Measurements from ENCODE around the gene TTLL11.
A peak's percentile ranks its signal among the peaks of the same experiment; 100 is the strongest.
"Not testable (repeated sequence)": the region's sequence is repeated elsewhere in the genome, so short reads cannot be mapped to it uniquely, and the experiment has no call there.

TTLL11 gene

DNA sequence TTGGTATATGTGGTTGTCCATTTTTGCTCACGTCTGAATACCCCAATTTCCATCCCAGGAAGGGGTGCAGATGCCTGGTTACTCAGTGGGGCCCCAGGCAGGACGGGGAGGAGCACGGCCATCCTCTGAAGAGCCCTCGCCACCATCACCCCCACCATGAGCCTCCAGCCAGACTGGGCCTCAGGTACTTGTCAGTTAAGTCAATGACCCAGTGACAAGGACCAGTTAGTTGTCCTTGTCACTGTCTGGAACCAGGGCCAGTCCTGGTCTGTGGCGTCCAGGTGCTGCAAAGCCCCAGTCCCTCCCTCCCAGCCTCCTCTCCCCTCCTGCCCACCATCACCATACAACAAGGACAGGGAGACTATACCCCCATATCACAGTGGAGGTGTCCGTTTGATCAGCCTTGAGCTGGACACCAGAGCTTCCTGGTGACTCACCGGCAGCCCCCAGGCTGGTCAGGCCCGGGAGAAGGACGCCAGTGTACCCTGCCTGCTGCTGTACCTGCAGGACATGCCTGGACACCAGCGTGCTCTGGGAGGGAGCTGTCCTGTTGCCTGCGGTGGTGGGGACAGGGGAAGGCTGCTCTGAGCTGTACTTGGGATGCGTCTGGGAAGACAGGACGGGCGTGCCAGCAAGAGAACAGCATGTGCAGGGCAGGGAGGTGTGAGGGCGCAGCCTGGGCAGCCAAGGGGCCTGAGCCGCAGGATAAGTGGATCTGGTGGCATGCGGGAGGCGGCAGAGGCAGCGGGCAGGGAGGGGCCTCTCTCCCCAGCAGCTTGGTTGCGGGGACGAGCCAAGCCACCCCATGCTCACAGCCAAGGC is 32.6 kb upstream of the TTLL11 start:
- DNase-seq: no peak

DNA sequence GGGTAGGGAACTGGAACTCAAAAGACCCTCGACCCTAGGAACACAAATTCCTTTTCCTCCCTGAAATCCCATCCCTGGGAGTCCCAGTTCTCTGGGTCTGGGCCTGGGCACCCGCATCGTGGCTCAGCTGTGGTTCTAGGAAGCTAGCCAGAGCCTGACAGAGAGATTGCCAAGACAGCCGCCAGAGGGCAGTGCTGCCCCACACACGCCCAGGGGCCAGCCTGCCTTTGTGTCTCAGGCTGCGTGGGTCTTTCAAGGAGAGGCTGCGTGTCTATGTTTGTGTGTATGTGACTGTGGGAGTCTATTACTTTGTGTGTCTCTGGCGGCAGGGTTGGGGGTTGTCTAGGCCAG is 32.0 kb upstream of the TTLL11 start:
- peak; percentile 14 for DNase-seq

DNA sequence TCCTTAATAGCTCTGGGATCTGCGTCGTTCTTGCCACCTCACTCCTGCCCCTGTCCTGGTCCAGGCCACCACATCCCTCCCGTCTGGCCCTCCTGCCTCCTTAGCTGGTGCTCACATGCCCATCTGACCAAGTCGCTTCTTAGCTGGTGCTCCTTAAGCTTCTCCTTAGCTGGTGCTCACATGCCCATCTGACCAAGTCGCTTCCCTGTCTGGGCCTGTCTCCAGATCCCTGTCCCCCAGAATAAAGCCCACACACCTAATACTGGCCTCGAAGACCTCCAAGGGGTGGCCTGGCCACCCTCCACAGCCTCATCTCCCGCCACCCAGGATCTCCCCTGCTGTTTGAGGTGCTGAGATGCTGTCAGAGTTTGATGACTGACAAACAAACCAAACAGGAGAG is 31.4 kb upstream of the TTLL11 start:
- no peak for DNase-seq

DNA sequence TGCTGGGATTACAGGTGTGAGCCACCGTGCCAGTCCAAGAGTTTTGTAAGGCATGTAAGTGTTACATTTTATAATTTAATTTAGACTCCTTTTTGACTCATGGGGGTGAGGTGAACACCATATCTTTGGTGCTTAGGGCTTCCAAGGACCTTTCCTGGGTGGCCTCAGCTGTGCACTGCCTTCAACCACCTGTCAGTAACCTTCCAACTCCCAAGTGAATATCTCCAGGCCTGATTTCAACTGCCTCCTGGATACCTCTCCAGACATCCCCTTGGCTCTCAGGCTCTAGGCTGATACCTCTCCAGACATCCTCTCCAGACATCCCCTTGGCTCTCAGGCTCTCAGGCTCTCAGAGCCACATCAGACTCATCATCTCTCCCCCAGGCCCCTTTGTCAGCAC is 30.9 kb upstream of the TTLL11 start:
- DNase-seq: no peak

DNA sequence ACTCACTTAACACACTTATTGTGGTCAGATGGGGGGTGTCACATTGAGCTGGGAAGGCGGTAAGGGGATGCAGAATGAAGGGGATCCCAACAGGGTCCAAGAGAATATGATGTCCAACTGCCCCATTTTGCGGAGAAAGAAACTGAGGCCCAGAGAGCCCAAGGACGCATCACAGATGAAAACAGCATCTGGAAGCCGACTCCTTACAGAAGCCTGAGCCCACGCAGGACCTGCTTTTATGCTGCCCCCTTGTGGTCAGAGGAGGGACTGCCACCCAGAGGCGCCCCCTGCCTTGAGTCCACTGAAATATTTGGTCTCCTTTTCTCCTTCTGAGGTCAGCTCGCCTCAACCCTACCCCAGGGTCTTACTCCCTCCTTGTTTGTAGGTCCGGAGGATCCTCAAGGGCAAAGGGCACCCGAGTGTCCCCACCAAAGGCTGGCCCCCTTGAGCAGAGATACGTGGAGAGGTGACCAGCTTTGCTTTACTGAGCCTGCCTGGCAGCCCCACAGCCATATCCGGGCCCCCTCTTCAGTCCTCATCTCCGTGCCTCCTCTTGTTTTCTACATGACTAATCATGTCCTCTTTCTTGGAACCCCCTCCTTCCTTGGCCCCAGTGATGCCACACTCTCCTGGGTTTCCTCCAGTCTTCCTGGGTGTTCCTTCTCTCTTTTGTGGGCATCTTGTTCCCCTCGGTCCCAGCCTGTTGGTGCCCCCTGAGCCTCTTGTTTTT is 30.0 kb upstream of the TTLL11 start:
- peak; percentile 18 for DNase-seq

DNA sequence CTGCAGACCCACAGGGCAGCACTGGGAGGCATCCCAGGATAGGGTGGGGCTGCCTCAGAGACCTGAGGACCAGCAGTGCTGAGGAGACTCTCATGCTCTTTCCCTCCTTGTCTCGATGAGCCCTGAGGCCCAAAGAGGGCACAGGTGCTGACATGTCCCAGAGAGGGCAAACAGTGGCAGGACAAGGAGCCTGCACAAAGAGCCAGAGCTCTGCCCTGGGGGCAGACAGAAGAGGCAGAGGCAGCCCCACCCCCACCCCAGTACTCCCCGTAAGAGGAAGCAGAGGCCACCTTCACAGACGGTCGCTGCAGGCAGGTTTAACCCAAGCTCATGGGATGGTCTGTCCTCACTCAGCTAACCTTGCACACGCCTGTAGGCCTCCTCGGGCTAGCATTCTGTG is 29.4 kb upstream of the TTLL11 start:
- DNase-seq: no peak

DNA sequence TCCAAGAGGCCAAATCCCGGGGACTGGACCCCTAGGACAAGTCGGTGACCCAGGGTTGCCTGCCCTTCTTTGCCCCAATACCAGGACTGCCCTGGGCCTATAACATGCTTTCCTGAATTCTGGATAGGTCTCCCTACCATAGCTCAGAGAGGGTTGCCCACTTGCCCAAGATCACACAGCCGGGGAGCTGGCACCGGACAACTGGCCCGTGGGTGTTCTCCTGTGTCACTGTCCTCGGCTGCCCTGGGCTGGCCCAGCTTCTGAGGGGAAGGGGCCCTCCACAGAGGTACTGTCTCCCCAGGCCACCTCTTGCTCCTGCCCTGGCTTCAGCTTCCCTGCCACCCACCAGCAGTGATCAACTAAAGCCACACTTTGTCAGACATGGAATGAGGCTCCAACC is 28.8 kb upstream of the TTLL11 start:
- no peak for DNase-seq

DNA sequence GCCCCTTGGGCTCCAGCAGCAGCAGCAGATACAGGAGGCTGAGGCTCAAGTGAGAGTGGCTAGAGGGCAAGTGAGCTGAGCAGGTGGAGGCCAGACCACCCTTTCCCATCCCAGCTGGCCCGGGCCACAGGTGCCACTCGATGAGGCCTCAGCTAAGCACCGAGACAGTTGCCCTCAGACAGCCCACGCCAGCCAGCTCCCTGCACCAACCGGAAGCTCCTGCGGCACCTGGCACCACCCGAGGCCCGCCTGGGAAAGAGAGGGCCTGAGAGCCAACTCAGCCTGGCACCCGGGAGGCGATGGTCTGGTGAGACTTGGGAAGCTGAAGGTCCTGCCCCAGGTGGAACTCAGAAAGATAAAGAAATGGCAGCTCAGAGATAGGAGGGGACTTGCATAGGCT is 28.3 kb upstream of the TTLL11 start:
- DNase-seq: no peak

DNA sequence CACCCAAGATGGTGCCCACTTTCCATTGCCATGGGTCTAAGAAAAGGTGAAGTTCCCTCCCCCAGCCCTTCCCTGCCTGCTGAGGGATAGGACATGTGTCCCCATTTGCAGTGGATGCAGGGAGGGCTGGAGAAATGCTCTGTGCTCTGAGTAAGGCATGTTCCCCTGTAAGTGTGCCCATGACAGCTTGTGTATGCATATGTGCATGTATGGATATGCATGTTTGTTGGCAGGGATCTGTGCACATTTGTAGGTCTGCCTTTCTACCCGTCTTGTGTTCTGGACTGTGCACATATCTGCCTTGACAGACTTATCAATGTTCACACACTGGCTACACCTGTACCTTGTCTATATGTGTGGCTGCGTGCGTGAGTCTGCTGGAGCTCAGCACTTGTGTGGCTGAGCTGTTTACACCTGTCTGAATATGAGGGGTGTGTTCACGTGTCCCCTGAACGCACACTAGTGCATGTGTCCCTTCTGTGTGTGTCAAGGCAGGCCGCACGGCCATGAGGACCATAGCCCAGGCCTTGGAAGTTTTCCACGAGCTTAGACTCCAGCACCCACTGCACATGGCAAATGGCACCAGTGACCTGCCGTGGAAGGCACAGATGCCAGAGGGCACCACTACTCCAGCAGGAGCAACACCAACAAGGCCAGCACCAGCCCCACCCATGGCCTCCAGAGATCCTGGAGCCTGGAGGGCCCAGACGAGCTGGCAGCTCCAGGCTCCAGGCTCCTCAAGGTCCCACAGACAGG is 27.4 kb upstream of the TTLL11 start:
- DNase-seq: no peak

DNA sequence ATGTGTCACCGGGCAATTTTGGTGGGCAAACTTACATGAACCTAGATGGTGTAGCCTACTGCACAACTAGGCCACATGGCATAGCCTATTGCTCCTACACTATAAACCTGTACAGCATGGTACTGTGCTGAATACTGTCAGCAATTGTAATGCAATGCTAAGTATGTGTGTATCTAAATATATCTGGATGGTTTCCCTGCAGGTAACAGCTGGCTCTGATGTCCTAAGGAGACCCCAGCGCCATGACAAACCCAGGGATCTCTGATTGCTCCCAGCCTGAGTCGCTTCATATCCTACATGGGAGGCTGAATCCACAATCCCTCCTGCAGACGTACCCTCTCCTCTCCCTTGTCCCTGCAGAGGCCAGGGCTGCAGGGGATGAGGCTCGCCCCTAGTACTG is 26.6 kb upstream of the TTLL11 start:
- no peak for DNase-seq

DNA sequence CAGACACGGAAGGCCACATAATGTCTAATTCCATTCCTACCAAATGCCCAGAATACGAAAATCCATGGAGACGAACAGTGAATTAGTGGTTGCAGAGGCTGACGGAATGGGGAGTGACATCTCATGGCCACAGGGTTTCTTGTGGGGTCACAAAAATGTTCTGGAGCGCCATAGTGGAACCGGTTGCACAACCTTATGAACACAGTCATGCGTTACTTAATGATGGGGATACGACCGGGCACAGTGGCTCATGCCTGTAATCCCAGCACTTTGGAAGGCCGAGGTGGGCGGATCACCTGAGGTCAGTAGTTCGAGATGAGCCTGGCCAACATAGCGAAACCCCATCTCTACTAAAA is 26.0 kb upstream of the TTLL11 start:
- DNase-seq: no peak

DNA sequence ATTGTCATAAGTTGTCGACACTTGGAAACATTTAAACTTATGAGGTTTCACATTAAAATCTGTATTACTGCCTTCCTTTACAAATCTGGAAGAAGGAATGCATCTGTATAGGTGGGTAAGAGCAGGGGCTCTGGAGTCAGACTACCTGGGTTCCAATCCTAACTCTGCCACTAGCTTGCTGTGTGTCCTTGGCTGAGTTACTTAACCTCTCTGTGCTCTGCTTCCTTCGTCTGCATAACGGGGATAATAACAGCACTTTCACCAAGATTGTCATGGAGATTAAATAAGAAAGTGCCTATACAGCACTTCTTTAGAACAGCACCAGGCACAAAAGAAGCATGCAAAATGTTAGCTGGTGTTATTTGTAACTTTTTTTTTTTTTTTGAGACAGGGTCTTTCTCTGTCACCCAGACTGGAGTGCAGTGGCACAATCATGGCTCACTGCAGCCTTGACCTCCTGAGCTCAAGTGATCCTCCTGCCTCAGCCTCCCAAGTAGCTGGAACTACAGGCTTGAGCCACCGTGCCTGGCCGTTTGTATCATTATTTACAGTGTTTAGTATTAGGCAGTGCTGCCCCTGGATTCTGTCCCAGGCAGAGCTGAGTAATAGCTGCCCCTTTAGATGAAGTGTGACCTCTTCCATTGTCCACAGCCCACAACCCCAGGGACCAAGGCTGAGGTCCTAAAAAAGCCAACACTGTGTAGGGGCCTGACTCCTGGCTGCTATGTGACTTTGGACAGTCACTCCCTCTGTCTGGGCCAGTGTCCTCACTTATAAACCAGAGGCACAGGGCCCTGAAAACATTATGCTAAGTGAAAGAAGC is 25.4 kb upstream of the TTLL11 start:
- no peak for DNase-seq

DNA sequence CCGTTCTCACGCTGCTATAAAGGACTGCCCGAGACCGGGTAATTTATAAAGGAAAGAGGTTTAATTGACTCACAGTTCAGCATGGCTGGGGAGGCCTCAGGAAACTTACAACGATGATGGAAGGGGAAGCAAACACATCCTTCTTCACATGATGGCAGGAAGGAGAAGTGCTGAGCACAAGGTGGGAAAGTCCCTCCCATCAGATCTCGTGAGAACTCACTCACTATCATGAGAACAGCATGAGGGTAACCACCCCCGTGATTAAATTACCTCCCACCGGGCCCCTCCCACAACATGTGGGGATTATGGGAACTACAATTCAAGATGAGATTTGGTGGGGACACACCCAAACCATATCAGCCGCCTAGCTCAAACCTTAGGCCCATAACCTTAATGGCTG is 24.1 kb upstream of the TTLL11 start:
- not testable (repeated sequence) for DNase-seq

DNA sequence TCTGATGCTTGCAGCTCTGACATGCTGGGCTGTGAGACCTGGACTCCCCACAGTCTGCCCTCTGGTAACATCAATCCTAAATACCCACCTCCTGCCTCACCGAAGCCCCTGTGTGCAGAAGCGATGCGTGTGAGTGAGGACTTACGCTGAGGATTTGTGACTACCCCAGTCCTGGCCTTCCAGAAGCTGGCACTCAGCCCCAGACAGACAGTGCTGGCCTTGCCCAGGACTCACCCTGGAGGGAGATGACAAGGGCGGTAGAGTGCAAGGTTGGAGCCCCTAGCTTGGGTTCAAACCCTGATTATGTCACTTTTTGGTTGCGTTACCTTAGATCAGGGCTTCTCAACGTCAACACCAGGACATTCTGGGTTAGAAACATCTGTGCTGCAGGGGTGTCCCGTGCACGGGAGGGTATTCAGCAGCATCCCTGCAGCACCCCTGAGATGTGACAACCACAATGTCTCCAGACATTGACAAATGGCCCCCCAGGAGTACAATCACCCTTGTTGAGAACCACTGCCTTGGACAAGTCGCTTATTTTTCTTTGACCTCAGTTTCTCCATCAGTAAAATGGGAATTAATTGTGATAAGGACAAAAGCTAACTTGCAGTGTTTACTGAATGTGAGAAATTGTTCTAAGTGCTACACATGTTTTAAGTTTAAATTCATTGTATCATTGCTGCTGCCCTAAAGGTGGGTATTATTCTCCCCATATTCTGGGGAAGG is 23.5 kb upstream of the TTLL11 start:
- no peak for DNase-seq

DNA sequence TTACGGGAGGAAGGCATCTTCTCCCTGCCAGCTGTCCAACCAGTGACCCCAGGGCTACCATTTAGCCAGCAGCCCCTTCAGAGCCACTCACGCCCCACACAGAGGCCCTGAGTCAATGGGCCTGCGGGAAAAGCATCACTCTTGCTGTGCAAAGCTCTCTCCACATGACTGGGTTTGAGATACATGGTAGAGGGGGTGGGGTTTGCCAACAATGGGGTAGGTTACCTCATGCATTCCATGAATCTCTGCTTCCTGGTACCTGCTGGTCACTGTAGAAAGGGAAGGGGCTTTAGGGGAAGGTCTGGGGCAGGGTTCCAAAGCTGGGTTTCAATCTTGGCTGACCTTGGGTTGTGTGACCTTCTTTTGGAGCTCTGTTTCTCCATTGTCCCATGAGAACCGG is 22.9 kb upstream of the TTLL11 start:
- no peak for DNase-seq

DNA sequence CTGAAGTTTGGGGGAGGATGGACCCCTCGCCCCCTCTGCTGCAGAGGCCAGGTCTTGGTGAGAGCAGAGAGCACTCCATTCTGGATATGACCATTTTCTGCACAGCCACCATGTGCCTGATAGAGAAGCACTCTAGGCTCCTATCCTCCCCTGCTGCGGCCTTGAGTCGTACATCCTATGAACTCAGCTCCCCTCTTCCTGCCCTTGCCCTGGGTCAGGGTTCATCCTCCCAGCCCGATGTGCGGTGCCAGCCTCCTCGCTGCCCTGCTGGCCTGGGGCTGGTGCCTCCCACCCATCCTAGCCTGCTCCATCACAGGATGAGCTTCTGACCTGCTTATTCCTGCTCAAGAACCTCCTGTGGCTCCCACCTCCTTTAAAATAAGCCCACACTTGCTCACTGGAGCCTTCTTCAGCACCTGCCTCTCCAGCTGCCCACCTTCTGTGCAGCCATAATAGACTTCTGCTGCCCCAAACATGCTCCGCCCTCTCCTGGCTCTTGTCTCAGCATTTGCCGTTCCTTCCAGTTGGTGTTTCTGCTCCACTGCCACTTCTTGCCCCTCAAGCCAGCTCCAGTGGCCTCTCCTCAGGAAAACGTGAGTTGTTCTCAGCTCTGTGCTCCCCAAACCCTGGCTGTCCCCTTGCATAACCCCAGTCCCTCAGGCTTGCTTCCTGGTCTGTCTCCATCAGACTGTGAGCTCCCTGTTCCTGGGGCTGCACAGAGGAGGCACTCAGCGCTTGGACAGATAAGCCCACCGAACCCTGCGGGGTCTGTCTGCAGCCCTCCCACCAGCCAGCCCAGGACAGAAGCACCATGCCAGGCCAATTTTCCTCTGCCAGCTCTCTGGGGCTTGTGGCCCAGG is 22.3 kb upstream of the TTLL11 start:
- DNase-seq: no peak

DNA sequence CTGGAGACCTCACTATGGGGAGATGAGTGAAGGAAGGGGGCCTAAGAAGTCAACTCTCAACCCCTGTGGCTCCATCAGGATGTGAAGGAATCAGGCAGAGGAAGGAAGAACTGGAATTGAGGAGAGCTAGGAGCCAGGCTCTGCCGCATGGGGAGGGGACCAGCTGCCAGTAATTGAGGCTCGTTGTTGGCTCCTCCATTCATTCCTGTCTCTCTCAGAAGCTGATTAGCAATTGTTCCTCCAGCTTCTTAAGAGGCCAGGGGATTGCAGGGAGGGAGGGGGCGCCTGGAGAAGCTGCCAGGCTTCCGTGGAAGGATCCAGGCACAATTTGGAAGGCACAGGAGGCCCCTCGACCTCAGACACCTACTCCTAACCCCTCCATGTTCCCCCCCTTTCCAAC is 20.5 kb upstream of the TTLL11 start:
- DNase-seq: no peak

DNA sequence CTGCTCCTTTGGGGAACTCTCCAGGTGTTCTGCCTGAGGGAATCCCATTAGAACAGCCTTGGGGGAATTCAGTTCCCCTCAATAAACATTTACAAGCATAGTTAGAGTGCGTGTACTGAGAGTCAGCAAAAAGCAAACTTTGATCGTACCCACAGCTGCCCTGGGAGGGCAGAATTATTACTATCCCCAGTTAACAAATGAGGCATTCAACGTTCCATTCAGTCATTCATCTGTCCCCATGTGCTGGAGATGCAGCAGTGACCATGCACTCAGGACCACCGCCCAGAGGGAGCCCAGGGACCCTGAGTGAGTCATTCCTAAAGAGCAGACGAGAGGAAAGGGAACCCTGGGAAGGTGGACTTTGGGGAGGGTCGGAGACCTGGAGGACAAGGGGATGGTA is 19.1 kb upstream of the TTLL11 start:
- no peak for DNase-seq

DNA sequence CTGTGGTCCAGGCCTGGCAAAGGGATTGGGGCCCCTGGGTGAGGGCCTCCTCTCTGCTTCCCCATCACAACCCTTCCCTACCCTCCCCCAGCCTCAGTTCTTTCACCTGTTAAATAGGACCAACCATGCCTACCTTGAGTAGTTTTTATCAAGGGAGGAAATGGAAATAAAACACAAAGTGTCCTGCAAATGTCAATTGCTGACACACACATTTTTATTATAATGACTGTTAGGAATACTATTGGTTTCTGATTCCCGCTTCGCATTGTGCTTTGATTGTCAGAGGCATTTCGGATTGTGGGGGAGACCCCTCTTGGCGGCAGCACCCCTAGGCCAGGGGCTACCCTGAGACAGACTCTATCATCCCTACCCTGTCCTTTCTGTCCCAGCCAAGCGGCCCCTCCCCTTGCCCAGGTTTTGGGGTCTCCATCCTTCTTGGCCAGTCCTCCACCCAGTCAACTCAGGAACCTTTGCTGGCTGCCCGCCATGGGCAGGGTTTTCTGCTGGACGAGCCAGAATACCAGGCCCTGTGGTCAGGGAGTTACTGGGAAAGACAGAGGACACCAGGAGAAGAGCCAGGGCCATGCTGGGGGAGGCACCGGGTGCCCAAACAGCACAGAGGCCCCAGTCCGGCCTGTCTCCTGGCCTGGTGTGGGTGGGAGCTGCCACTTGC is 18.4 kb upstream of the TTLL11 start:
- no peak for DNase-seq

DNA sequence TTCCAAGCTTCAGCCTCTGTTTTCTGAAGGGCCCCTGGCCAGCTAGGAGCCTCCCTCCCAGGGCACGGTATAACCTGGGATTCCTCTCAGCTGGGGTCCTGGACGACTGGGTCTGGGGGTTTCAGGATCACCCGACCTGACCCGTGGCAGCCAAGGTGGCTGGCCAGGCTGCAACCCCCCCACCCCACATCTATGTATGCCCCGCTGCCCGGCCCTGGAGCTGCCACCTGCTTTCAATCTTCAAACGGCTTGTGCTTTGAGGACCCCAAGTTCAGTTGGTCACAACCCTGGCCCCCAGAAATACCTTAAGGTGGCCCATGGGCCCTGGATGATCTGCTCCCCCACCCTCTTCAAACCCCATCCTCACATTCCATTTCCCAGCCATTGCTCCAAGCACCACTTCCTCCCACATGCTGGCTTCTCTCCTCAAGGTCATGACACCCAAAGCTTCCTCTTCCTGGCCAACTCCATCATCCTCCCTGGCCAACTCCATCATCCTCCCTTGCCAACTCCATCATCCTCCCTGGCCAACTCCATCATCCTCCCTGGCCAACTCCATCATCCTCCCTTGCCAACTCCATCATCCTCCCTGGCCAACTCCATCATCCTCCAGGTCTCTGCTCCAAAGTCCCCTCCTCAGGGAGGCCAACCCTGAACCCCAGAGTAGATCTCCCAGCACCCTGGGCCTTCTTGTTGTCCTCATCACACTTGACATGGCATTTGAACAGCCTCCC is 17.2 kb upstream of the TTLL11 start:
- no peak for DNase-seq
